Suprapubic skin (tissue), 4 donors: ENCODE data around the gene DNAH17. TPM values are rescaled to one million over a fixed set of nuclear protein-coding genes. Genes with fewer than 3 reads are reported as not detected.

ENCODE experiments used
- DNase-seq, 2 donors: peaks; one replicate each; pipeline ENCODE4 v3.0.0-alpha.2; 2019; ENCODE audit warnings: low spot score in 2 of 2
- H3K27ac ChIP-seq: fragments of 200-600 bp; sonication (generic); one replicate; pipeline ENCODE4 v1.5.1; 2019
- H3K27me3 ChIP-seq: fragments of 200-600 bp; sonication (generic); one replicate; pipeline ENCODE4 v1.5.1; 2019
- H3K36me3 ChIP-seq: fragments of 200-600 bp; sonication (generic); one replicate; pipeline ENCODE4 v1.5.1; 2019
- H3K4me1 ChIP-seq: fragments of 200-600 bp; sonication (generic); one replicate; pipeline ENCODE4 v1.5.1; 2019
- H3K4me3 ChIP-seq: fragments of 200-600 bp; sonication (generic); one replicate; pipeline ENCODE4 v1.5.1; 2019; ENCODE audit warnings: mild to moderate bottlenecking
- H3K9me3 ChIP-seq: fragments of 200-600 bp; sonication (generic); one replicate; pipeline ENCODE4 v1.5.1; 2019
- EP300 ChIP-seq: sonication (generic); formaldehyde crosslinking; IDR thresholded peaks from one replicate; pipeline ENCODE4 v1.6.1; 2017; ENCODE audit warnings: antibody characterized with exemption
- POLR2A ChIP-seq, 2 donors: fragments of 450-650 bp; IDR thresholded peaks; one replicate each; pipeline ENCODE4 v1.6.1; 2017; ENCODE audit warnings: antibody characterized with exemption in 2 of 2, mild to moderate bottlenecking in 2 of 2, moderate library complexity in 2 of 2
- POLR2AphosphoS5 ChIP-seq, 3 donors: sonication (generic); formaldehyde crosslinking; IDR thresholded peaks; one replicate each; pipeline ENCODE4 v1.6.1; 2017; ENCODE audit warnings: antibody characterized with exemption in 3 of 3
- WGBS: methylation state at CpG from one replicate; pipeline ENCODE4 v1.1.5; 2018; 5-methylcytosine and 5-hydroxymethylcytosine counted together
- total RNA-seq, 4 donors: library from RNA; depleted of rRNA; stranded (reverse); fragments of >200 nt; gene quantifications; one replicate each; pipeline ENCODE4 v1.1.0, GENCODE V29; 2016
- TF ChIP-seq, protein P1 (sequence below), 2 donors: fragments of 200-600 bp in 1 of 2; fragments of 450-650 bp in 1 of 2; sonication (generic) in 1 of 2; IDR thresholded peaks; one replicate each; pipeline ENCODE4 v1.5.1; 2016 to 2019; ENCODE audit warnings: antibody characterized with exemption in 2 of 2, mild to moderate bottlenecking in 1 of 2, moderate library complexity in 1 of 2

Gene DNAH17
- total RNA-seq, 4 donors from 2014 or later = 3.7 to 6.7 (median 5.2) TPM

DNA sequence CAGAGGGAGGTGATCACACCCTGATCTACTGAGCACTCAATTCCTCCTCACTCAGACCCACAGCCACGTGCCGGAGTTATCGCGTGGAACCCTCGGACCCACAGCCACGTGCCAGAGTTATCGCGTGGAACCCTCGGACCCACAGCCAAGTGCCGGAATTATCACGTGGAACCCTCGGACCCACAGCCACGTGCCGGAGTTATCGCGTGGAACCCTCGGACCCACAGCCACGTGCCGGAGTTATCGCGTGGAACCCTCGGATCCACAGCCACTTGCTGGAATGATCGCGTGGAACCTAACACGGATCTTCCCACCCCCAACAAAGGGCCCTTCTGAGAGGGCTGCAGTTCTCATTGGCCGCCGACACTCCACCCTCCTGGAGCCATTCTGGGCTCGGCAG, 101.0 kb downstream of the DNAH17 start:
- no peak for DNase-seq
- Histone ChIP-seq H3K27me3 (peaks cover 30% of the 10 kb centered on the region), H3K36me3 (no peaks in the 10 kb centered on the region), H3K9me3 (no peaks in the 10 kb centered on the region), H3K4me3 (no peak overlapping the region), H3K4me1 (no peaks in the 10 kb centered on the region), H3K27ac (no peak overlapping the region)
- TF ChIP-seq POLR2A (IDR thresholded peaks at IDR 0.05) = no peak
- TF ChIP-seq EP300 = no peak
- TF ChIP-seq, protein P1, sequence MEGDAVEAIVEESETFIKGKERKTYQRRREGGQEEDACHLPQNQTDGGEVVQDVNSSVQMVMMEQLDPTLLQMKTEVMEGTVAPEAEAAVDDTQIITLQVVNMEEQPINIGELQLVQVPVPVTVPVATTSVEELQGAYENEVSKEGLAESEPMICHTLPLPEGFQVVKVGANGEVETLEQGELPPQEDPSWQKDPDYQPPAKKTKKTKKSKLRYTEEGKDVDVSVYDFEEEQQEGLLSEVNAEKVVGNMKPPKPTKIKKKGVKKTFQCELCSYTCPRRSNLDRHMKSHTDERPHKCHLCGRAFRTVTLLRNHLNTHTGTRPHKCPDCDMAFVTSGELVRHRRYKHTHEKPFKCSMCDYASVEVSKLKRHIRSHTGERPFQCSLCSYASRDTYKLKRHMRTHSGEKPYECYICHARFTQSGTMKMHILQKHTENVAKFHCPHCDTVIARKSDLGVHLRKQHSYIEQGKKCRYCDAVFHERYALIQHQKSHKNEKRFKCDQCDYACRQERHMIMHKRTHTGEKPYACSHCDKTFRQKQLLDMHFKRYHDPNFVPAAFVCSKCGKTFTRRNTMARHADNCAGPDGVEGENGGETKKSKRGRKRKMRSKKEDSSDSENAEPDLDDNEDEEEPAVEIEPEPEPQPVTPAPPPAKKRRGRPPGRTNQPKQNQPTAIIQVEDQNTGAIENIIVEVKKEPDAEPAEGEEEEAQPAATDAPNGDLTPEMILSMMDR (IDR thresholded peaks at IDR 0.05) = no peak
- TF ChIP-seq POLR2AphosphoS5 (IDR thresholded peaks at IDR 0.05) = no peak
- WGBS = 79% methylated on average over 15 of the region's 28 CpGs

DNA sequence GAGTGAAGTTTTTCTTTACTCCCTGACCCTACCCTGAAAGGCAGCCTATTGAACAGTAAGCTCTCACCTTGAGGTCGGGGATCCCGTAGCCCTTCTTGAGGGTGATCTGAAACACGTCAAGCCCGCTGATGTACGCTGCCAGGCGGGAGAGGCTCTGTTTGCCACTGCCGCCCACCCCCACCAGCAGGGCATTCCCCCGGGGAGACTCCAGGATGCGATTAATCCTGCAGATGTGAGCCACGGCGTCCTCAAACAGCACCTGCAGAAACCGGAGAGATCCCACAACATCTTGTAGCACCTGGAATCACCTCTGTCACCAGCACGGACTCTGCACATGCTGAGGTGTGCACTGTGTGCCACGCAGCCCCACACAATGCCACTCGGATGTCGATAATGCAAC, 102.0 kb downstream of the DNAH17 start:
- H3K27me3 ChIP-seq = peaks cover 30% of the 10 kb centered on the region

DNA sequence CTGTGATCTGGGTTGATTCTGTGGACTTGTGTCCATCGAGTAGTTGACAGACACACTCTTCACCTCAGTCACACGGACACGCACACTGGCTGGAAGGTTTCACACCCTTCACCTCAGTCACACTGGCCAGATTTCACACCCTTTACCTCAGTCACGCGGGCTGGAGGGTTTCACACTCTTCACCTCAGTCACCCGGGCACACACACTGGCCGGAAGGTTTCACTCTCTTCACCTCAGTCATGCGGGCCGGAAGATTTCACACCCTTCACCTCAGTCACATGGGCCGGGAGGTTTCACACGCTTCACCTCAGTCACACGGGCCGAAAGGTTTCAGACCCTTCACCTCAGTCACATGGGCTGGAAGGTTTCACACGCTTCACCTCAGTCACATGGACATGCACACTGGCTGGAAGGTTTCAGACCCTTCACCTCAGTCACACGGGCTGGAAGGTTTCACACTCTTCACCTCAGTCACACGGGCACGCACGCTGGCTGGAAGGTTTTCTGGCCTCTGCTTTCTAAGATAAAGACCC, 102.5 kb downstream of the DNAH17 start:
- Histone ChIP-seq H3K4me3 (no peak overlapping the region), H3K27ac (no peak overlapping the region), H3K36me3 (no peaks in the 10 kb centered on the region), H3K9me3 (no peaks in the 10 kb centered on the region), H3K4me1 (no peaks in the 10 kb centered on the region), H3K27me3 (peaks cover 30% of the 10 kb centered on the region)
- DNase-seq = no peak
- no peak for TF ChIP-seq POLR2A (IDR thresholded peaks at IDR 0.05)
- TF ChIP-seq EP300 = no peak
- TF ChIP-seq POLR2AphosphoS5 (IDR thresholded peaks at IDR 0.05) = no peak
- TF ChIP-seq, protein P1 (IDR thresholded peaks at IDR 0.05) = no peak
- 59% methylated on average over 13 of the region's 18 CpGs for WGBS

More for the DNA sequence above, 102.0 kb downstream of the DNAH17 start:
- no peak overlapping the region for H3K27ac ChIP-seq
- no peaks in the 10 kb centered on the region for H3K36me3 ChIP-seq
- WGBS = 79% methylated on average over 9 of the region's 16 CpGs
- no peak for DNase-seq
- H3K4me3 ChIP-seq = no peak overlapping the region
- TF ChIP-seq, protein P1 (IDR thresholded peaks at IDR 0.05) = no peak
- TF ChIP-seq POLR2AphosphoS5 (IDR thresholded peaks at IDR 0.05) (no peak), POLR2A (IDR thresholded peaks at IDR 0.05) (no peak), EP300 (no peak)
- no peaks in the 10 kb centered on the region for H3K9me3 ChIP-seq
- H3K4me1 ChIP-seq = no peaks in the 10 kb centered on the region

DNA sequence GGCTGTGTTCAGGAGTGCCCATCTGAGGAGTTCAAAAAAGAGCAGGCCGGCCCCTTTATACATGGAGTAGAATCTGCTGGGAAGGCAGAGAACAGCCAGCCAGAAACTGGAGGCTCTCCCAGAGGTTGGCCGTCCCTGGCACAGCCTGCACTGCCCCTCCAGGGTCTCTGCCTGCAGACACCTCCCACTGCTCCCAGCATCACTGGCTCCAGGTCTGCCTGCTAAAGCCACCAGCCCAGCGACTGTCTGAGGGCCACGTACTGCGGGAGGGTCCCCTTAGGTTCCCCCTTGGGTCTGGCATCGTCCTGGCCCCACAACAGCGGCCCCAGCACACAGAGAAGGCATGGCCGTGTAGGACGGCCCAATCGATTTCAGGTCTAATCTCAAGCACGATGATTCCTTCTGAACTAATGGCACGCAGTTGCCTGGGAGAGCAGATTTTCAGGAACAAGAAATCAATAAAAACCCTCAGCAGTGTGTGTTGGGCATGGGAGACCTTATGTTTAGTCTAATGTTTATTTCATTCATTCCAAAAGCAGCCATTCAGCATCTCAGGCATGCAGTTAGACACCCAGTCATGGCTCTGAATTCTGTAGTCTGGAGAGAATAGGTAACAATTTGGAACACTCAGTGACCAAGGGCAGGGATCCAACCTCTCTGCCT, 103.1 kb downstream of the DNAH17 start:
- Histone ChIP-seq H3K9me3 (no peaks in the 10 kb centered on the region), H3K27me3 (peaks cover 30% of the 10 kb centered on the region), H3K36me3 (no peaks in the 10 kb centered on the region), H3K4me3 (no peak overlapping the region), H3K4me1 (no peaks in the 10 kb centered on the region), H3K27ac (no peak overlapping the region)
- TF ChIP-seq POLR2A (IDR thresholded peaks at IDR 0.05) (no peak), POLR2AphosphoS5 (IDR thresholded peaks at IDR 0.05) (no peak), EP300 (no peak)
- TF ChIP-seq, protein P1 (IDR thresholded peaks at IDR 0.05) = no peak
- no peak for DNase-seq
- 77% methylated on average over 10 of the region's 12 CpGs for WGBS

DNA sequence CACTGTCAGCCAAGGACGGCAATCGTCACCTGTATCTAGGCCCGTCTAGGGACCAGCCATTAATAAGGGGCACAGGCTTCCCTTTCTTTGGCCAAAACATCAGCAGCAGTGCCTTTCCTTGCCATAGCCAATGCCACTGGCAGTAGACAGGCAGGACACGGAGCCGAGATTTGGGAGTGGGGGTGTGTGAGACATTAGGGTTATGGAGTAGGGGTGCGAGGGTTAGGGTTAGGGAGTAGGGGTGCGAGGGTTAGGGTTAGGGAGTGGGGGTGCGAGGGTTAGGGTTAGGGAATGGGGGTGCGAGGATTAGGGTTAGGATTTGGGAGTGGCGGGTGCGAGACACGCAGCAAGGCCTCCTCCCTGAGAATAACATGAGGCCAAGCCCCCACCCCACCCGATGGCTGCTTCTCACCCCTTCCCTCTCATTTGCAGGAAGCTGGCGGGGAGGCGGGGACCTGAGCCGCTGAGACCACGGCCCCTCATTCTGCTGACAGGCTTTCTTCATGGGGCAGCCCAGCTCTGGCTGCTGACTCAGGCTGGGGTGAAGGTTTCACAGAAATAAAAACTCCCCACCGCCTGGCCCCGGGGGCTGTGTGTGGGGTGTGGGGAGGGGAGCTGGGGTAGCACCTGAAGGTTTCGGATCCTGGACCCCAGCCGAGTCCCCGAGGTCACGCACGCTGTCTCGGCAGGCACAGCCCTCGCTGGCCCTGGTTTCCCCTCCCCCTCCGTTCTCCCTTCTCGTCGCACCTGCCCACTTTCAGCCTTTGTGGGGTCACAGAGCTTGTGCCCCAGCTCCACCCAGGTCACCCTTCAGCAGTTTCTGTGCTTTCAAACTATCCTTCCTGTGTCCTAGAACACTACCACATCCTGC, 104.9 kb downstream of the DNAH17 start:
- WGBS = 86% methylated on average over 28 of the region's 29 CpGs

More for the DNA sequence above, 104.9 kb downstream of the DNAH17 start:
- no peaks in the 10 kb centered on the region for H3K36me3 ChIP-seq
- H3K27me3 ChIP-seq = peaks cover 30% of the 10 kb centered on the region
- no peak overlapping the region for H3K27ac ChIP-seq
- TF ChIP-seq EP300 = no peak
- TF ChIP-seq POLR2A (IDR thresholded peaks at IDR 0.05) = no peak
- no peak for TF ChIP-seq POLR2AphosphoS5 (IDR thresholded peaks at IDR 0.05)
- TF ChIP-seq, protein P1 (IDR thresholded peaks at IDR 0.05) = no peak
- no peak for DNase-seq
- no peaks in the 10 kb centered on the region for H3K4me1 ChIP-seq
- H3K4me3 ChIP-seq = no peak overlapping the region
- no peaks in the 10 kb centered on the region for H3K9me3 ChIP-seq
